ENCODE data around the gene HSPB7.

HSPB7 gene

GRCh38 chr1:15966081-15966955 is 51.5 kb downstream of the HSPB7 start:
- no peak for TF ChIP-seq TAF1 (IDR thresholded peaks at IDR 0.05; ENCODE audit: borderline replicate concordance, insufficient read depth, low read length)
- TF ChIP-seq POLR2AphosphoS5 (IDR thresholded peaks at IDR 0.05; ENCODE audit: low read depth, low read length): no peak
- no peak for TF ChIP-seq FOXP2 (optimal IDR thresholded peaks at IDR 0.05; ENCODE audit: borderline replicate concordance, extremely low read depth, extremely low read length, insufficient read depth)
- TF ChIP-seq SIN3A (IDR thresholded peaks at IDR 0.05; ENCODE audit: borderline replicate concordance, insufficient read depth, low read length): no peak
- no peak for TF ChIP-seq REST (IDR thresholded peaks at IDR 0.05; ENCODE audit: insufficient read depth in 1 of 2, low read depth in 2 of 2, low read length in 2 of 2)

GRCh38 chr1:15965228-15965767 is 52.5 kb downstream of the HSPB7 start:
- TF ChIP-seq POLR2AphosphoS5 (IDR thresholded peaks at IDR 0.05; ENCODE audit: low read depth, low read length) (no peak), SIN3A (IDR thresholded peaks at IDR 0.05; ENCODE audit: borderline replicate concordance, insufficient read depth, low read length) (no peak), REST (IDR thresholded peaks at IDR 0.05; ENCODE audit: insufficient read depth in 1 of 2, low read depth in 2 of 2, low read length in 2 of 2) (no peak), TAF1 (IDR thresholded peaks at IDR 0.05; ENCODE audit: borderline replicate concordance, insufficient read depth, low read length) (no peak), FOXP2 (optimal IDR thresholded peaks at IDR 0.05; ENCODE audit: borderline replicate concordance, extremely low read depth, extremely low read length, insufficient read depth) (no peak)

Measured in PFSK-1 (cell line).